ENCODE results near the gene TLR8. TPM values are rescaled to one million over a fixed set of nuclear protein-coding genes. Genes with fewer than 3 reads are reported as not detected.

The TLR8 gene
- total RNA-seq, 1 experiment from 2014 or later = not detected

- ChIA-PET CTCF (no interaction called here), POLR2A (no interaction called here)
- Mint-ChIP-seq H3K9me3 (no peaks in the 10 kb centered on the region), H3K4me1 (peaks cover 11% of the 10 kb centered on the region), H3K27ac (no peak overlapping the region), H3K27me3 (ENCODE audit: low read depth) (no peaks in the 10 kb centered on the region), H3K36me3 (no peaks in the 10 kb centered on the region), H3K4me3 (no peak overlapping the region)
- ATAC-seq (peak; percentile 46; the same call in 1 of the 2 replicates), DNase-seq (ENCODE audit: low spot score) (no peak)
- no peak for TF ChIP-seq NFE2L1 (CRISPR knock-in tag; IDR thresholded peaks at IDR 0.05)
- no peak for TF ChIP-seq E2F1 (CRISPR knock-in tag; IDR thresholded peaks at IDR 0.05)
- no peak for TF ChIP-seq RORB (CRISPR knock-in tag; IDR thresholded peaks at IDR 0.05)
- TF ChIP-seq ZNF138 (CRISPR knock-in tag; conservative IDR thresholded peaks at IDR 0.05) = no peak
- no peak for TF ChIP-seq ZMAT4 (CRISPR knock-in tag; IDR thresholded peaks at IDR 0.05)
- no peak for TF ChIP-seq SOX15 (CRISPR knock-in tag; IDR thresholded peaks at IDR 0.05)
- TF ChIP-seq FOXJ3 (CRISPR knock-in tag; IDR thresholded peaks at IDR 0.05; ENCODE audit: borderline replicate concordance) = no peak
- TF ChIP-seq ZNF512 (CRISPR knock-in tag; IDR thresholded peaks at IDR 0.05; ENCODE audit: borderline replicate concordance) = no peak
- no peak for TF ChIP-seq ZNF671 (CRISPR knock-in tag; IDR thresholded peaks at IDR 0.05)
- no peak for TF ChIP-seq ZNF317 (CRISPR knock-in tag; IDR thresholded peaks at IDR 0.05; ENCODE audit: borderline replicate concordance, low read depth)
- TF ChIP-seq CDX4 (CRISPR knock-in tag; IDR thresholded peaks at IDR 0.05; ENCODE audit: borderline replicate concordance) = no peak
- no peak for TF ChIP-seq HMGA2 (CRISPR knock-in tag; IDR thresholded peaks at IDR 0.05)
- TF ChIP-seq PRDM15 (CRISPR knock-in tag; IDR thresholded peaks at IDR 0.05) = no peak
- TF ChIP-seq NFYB (CRISPR knock-in tag; conservative IDR thresholded peaks at IDR 0.05; ENCODE audit: low read depth) = no peak
- TF ChIP-seq PRRX2 (CRISPR knock-in tag; IDR thresholded peaks at IDR 0.05) = no peak
- no peak for TF ChIP-seq MXD4 (CRISPR knock-in tag; IDR thresholded peaks at IDR 0.05; ENCODE audit: borderline replicate concordance)
- no peak for TF ChIP-seq ZNF281 (CRISPR knock-in tag; IDR thresholded peaks at IDR 0.05)
Measured at GRCh38 chrX:12910423-12911121, 4.2 kb downstream of the TLR8 start.

All from WTC11 (cell line).